ENCODE data around the gene PYGL.

DNA sequence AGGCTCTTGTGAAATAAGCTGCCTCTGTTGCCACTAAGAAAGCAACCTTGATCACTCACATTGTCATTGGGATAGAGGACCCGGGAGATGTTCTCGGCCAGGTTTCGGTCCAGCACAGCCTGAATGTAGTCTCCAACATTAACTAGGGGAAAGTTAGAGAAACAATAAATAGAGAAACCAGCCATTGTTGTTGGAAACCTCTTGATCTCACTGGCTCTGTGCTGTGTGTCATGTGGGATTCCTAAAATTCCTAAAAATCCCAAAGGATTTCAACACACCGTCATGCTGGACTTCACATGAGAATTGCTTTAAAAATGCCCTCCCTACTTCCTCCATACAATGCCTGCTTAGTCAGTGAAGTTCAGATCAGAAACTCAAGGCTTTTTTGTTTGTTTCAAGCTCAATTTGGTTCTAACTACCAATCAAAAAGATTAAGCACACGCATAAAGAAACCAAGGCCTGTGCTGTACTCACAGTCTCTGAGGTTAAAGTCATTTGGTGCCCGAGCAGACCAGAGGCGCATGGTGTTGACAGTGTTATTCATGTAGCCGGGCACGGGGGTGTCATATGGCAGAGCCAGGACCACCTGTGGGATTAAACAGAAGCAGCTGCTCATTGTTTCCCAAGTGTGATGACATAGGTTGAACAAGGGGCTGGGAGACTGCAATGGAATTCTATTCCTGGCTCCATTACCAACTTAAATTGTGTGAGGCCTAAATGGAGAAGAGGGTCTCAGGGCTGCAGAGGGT, 23.6 kb downstream of the PYGL start:
- TF ChIP-seq, protein P1, sequence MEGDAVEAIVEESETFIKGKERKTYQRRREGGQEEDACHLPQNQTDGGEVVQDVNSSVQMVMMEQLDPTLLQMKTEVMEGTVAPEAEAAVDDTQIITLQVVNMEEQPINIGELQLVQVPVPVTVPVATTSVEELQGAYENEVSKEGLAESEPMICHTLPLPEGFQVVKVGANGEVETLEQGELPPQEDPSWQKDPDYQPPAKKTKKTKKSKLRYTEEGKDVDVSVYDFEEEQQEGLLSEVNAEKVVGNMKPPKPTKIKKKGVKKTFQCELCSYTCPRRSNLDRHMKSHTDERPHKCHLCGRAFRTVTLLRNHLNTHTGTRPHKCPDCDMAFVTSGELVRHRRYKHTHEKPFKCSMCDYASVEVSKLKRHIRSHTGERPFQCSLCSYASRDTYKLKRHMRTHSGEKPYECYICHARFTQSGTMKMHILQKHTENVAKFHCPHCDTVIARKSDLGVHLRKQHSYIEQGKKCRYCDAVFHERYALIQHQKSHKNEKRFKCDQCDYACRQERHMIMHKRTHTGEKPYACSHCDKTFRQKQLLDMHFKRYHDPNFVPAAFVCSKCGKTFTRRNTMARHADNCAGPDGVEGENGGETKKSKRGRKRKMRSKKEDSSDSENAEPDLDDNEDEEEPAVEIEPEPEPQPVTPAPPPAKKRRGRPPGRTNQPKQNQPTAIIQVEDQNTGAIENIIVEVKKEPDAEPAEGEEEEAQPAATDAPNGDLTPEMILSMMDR (IDR thresholded peaks at IDR 0.05; ENCODE audit: extremely low read depth in 1 of 2, insufficient read depth in 1 of 2, low read depth in 1 of 2, low read length in 2 of 2), result no peak
- no peak for TF ChIP-seq POLR2A (IDR thresholded peaks at IDR 0.05; ENCODE audit: low read depth, low read length)
- TF ChIP-seq POLR2AphosphoS5 (IDR thresholded peaks at IDR 0.05; ENCODE audit: insufficient read depth, low read depth, low read length), result no peak
- TF ChIP-seq JUN (IDR thresholded peaks at IDR 0.05; ENCODE audit: borderline replicate concordance, insufficient read depth, insufficient read length, low read depth), result no peak
- no peak for TF ChIP-seq EZH2 (IDR thresholded peaks at IDR 0.05; ENCODE audit: borderline replicate concordance, low read depth, low read length, severe bottlenecking)
- TF ChIP-seq, protein P2, sequence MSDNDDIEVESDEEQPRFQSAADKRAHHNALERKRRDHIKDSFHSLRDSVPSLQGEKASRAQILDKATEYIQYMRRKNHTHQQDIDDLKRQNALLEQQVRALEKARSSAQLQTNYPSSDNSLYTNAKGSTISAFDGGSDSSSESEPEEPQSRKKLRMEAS (IDR thresholded peaks at IDR 0.05; ENCODE audit: insufficient read depth, insufficient read length), result no peak
- TF ChIP-seq MYC (IDR thresholded peaks at IDR 0.05; ENCODE audit: low read depth, low read length), result no peak
